HPDE6-E6E7 (cell line): ENCODE data around the gene TMEM63B.
"Not testable (repeated sequence)": the region's sequence is repeated elsewhere in the genome, so short reads cannot be mapped to it uniquely, and the experiment has no call there.

Source experiments
- DNase-seq: peaks from one replicate; pipeline ENCODE4 v3.0.0; 2011; ENCODE audit warnings: missing footprints; ENCODE audit errors: extremely low spot score

Gene TMEM63B

DNA sequence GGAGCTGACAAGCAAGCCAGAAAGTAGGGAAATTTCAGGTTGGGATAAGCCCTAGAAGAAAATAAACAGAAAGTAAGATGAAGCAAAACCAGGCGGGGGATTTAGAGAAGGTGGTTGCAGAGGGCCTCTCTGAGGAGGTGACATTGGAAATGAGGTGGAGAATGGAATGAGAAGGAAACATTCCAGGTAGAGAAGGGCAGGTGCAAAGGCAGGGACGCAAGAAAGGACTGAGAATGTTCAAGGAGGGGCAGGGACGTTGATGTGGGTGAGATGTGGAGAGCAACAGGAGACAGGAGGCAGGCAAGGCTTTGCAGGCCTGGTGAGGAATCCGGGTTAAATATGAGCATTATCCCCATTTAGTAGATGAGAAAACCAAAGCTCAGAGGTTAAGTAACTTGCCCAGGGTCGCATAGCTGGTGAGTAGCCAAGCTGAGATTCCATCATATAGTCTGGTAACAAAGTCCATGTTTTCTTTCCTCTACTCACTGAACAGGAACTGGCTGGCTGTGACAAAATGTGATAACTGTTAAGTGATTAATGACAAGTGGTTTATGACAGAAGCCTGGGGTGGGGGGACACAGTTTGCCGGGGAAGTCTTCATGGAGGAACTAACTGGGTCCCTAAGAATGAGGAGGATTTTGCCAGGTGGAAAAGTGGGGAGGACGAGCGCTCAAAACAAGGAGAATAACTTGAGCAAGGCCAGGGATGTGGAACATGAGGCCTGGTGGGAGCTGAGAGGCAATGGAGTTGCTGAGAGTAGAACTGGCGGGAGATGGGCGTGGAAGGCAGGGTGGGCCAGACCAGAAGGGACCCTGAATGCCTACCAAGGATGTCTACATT, 32.7 kb upstream of the TMEM63B start:
- DNase-seq: no peak

DNA sequence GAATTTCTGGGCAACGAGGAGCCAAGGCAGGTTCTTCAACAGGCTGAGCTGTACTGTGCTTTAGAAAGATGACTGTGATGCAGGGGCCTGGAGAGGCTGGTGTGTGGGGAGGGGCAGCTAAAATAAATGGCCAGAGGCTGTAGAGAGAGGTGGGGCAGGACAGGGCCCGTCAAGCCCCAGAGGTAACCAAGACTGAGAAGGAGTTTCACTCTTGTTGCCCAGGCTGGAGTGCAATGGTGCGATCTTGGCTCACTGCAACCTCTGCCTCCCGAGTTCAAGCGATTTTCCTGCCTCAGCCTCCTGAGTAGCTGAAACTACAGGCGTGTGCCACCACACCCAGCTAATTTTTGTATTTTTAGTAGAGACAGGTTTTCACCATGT, 32.1 kb upstream of the TMEM63B start:
- DNase-seq: not testable (repeated sequence)

DNA sequence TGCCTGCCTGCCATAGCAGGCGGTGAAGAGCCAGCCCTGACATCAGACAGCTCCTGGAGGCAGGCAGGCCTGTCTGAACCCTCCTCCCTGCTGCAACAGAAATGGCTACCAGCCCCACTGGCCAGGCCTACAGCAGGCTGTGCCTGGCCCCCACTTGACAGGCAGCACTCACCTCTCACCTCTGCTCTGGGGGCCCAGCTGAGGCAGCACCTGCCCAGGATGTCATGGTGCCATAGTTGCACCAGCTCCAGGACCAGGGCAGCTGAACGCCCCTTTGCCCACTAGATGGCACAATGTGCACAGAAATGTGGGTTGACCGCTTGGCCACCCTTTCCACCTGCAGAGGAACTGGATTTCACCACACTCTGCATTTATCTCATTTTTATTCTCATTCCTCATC, 30.7 kb upstream of the TMEM63B start:
- peak; percentile 87 for DNase-seq

DNA sequence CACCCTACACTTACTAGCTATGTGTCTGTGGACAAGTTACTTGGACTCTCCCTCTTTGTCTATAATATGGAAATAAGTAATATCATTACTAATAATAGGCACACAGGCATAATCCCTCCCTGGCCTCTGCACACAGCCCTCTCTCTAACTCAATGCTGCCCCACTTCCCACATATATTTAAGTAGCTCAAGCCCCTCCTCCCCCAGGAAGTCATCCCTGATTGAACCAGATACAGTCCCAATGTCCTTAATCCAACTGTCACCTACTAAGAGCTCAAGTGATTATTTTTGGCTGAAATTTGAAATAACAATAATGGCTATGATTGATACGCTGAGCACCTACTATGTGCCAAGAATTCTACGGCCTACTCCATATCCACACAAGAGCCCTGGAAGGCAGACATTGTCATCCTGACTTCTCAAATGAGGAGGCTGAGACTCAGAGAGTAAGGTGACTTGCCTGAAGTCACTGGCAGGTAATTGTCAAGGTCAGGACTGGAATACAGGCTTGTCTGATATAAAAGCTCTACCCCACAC, 29.5 kb upstream of the TMEM63B start:
- DNase-seq: no peak

DNA sequence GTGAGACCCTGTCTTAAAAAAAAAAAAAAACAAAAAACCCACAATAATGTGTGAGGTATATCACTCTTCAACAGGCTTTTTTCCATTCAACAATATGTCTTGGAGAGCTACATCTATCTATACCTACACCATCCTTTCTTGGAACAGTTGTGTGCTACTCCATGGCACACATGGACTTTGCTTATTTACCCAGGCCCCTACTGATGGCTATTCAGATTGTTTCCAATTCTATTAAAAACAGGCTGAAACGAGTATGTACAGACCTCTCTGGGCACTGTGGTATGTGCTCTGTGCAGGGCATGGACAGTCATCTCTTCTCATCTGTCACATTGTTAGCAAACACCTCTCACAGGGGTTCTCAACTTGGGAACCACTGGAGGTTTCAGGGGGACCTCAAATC, 28.2 kb upstream of the TMEM63B start:
- no peak for DNase-seq

DNA sequence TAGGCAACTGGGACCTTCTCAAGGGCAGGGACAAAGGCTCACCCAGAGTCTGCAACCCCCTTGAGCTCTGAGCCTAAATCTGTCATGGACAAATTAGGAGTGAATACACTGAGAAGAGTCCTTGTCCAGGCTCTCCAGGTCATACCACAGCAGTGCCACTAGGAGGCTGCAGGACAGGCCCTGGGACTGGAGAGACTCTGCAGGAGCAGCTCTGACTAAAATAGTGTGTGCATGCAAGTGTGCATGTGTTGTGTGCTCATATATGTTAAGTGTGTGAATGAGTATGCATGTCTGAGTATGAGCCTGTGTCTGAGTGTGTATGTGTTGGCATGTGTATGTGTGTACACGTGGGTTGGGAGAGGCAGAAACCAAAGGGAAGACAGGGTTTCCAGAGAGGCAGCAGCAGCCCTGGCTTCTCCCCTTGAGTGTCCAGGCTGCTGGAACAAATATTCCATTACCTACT, 27.2 kb upstream of the TMEM63B start:
- no peak for DNase-seq

DNA sequence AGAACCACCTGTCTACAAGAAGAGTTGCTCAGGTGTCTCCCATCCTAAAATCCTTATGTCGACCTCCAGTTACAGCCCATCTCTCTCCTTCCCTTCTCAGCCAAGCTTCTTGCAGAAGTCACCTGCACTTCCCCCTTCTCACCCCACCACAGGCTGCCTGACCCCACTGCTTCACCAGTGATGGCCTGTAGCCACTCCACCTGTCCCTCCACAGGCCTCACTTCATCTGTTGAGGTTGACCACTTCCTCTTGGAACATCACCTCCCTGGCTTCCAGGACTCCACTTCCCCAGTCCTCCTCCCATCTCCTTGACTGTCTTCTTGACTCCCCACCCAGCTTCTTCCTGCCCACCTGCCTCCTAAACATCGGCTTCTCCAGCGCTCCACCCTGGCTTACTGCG, 25.5 kb upstream of the TMEM63B start:
- no peak for DNase-seq

DNA sequence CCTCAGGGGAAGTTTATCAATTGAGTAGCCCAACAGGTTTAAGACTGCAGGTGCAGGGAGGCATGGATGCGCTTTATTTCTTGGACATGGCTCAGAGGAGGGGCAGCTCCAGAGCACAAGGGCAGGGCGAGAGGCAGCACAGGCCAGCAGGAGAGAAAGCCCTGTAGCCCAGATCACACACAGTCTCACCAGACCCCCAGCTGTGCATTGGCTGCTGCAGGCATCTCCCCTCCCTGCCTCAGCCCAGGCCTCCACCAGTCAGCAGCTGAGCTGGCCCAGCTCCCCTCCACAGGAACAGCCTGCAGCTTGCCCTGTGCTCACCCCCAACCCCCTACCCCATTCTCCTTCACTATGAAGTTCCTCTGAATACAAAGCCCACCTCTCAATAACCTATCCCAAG, 24.8 kb upstream of the TMEM63B start:
- DNase-seq: no peak

DNA sequence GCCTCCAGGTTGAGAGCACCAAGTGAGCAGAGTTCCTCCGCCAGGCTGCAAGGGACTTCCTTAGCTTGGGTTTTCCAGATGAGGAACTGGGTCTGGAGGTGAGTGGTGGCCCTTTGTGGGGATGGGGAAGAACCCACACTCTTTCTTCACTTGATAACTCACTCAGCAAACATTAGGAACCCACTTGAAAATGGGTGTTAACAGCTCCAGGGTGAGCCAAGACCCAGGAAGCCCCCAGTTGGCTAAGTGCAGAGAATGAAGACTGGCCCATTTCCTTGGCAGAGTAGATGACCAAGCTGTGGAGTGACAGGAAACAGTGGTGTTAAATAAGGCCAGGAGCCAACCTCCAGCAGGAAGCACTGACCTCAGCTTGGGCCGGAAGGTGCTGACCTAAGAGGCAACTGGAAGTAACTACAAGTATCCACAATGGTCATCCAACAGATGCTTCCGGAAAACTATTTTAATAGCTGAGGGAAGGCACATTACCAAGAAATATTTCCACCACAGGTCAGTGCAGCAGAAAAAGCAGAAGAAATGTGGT, 22.8 kb upstream of the TMEM63B start:
- DNase-seq: no peak

DNA sequence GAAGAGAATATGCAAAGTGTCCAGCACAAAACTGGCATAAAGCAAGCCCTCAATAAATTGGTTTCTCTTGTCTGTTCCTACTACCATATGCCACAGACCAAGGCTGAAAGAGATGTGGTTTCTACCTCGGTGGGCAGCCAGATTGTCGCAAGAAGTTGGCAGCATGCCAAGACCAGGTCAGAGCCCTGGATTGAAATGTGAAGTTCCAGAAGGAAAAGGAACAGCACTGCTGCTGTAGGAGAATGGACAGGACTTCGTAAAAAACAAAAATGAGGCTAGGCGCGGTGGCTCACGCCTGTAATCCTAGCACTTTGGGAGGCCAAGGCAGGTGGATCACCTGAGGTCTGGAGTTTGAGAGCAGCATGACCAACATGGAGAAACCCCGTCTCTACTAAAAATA, 22.2 kb upstream of the TMEM63B start:
- no peak for DNase-seq

DNA sequence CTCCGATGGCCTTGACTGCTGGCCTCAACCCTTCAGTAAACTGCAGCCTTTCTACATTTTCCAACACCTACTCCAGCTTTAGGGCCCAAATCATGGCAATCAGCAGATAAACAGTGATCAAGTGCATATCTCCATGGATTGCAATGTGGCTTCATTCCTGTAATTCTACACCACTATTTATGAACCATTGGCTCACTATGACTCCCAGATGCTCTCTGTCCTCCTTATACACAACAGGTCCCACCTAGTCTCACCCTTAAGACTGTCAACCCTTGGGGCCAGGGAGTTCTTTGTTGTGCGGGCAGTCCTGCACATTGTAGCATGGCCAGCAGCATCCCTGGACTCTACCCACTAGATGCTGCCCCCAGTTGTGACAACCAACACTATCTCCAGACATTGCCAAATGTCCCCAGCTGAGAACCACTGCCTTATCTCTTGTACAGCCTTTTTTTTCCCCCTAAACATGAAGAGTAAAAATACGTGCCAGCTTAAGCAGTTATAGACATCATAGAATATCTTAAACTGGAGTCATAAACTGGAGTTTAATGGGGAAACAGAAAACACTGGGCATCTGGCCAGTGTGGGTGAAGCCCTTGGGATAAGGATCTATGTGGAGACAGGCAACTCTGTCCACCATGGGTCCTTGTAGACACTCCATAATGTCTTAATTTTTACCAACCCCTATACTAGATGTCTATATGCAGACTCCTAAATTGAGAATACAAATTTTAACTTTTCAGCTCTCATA, 21.2 kb upstream of the TMEM63B start:
- no peak for DNase-seq

DNA sequence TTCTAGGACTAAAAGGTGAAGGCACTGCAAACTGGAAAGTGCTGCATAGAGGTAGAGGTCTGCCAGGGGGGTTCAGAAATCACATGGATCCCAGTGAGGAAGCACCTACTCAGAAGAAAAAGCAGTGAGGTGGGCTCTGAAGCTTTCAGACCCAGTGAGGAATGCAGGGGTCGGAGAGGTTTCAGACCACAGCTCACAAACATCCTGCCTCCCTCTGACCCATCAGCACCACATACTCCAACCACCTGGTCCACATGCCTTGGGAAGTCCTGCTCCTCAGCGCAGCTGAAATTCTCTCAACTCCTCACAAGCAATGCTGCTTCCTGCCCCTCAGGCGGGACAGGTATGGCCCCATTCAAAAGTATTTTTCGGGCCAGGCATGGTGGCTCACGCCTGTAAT, 20.3 kb upstream of the TMEM63B start:
- no peak for DNase-seq

DNA sequence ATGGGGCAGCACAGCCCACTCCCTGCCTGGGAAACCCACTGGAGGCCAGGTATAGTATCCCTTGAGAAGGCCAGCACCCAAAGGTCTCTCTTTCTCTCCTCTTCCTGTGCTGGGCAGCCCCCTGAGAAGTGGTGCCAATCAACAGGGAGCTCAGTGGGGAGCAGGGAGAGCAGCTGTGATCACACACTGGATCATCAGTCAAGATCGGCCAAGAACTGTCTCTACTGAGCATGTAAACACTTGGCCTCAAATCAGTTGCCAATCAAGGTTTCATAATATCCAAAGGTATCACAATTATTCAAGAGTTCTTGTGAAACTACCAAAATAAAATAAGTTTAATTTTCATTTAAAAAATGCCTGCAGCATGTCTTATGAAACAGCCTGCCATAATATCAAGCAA, 18.9 kb upstream of the TMEM63B start:
- no peak for DNase-seq

DNA sequence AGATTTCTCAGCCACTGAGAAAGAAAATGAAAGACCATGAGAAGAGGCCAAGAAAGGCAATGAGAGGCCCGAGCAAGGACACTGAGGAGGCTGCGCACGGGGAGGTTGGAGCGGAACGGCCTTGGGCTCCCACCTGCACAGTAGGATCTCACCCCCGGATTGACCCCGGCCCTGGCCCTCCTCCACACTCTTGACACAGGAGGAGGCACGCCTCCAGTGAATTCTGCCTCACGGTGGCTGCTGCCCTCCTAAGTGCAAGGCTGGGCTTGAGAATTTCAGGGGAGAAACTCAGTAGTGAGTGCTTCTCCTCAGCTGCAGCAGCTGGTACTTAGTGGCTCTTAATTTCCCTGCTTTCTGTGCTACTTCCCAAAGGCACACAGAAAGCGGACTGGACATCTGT, 18.1 kb upstream of the TMEM63B start:
- DNase-seq: no peak

DNA sequence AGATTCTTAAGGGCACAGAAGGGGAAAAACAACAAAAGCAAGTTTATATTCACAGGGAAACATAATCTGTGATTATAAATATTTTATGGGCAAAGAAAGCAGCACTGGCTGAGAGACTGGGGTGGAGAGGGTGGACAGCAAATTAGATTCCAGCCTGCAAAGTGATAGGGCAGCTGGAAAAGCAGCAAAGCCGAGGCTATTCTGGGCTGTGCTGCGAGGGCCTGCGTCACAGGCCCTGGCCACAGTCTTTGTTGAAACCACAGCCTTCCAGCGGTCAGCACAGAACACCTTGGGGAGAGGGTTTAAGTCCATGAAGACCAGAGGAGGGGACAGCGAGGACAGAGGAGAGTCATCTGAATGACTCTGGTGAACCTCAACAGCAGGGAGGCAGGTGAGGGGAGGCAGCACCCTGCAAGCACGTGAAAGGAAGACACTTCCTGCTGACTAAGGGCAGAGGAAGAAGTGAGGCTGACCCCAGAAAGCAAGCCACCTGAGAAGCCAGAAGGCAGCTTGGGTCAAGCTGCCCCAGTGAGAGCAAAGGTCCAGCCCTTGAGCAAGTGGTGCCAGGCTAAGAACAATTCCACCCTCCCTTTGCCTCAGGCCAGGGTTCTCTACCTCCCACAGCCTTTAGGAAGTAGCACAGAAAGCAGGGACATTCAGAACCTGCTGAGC, 17.2 kb upstream of the TMEM63B start:
- DNase-seq: no peak

DNA sequence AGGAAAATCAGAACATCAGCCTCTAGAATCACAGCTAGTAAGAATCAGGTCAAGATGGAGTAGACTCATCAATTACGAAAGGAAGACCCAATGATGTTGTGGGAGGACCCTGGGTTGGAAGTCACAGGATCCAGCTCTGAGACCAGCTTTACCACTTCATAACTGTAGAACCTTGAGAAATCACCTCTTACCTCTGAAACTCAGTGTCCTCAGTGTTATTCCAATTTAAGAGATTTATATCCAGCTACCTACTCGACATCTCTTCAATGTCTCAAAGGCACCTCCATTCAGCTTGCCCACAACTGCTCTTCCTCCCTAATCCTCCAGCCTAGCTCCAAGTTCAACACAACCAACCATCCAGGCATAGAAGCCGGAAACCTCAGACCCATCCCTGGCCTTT, 16.4 kb upstream of the TMEM63B start:
- DNase-seq: no peak

DNA sequence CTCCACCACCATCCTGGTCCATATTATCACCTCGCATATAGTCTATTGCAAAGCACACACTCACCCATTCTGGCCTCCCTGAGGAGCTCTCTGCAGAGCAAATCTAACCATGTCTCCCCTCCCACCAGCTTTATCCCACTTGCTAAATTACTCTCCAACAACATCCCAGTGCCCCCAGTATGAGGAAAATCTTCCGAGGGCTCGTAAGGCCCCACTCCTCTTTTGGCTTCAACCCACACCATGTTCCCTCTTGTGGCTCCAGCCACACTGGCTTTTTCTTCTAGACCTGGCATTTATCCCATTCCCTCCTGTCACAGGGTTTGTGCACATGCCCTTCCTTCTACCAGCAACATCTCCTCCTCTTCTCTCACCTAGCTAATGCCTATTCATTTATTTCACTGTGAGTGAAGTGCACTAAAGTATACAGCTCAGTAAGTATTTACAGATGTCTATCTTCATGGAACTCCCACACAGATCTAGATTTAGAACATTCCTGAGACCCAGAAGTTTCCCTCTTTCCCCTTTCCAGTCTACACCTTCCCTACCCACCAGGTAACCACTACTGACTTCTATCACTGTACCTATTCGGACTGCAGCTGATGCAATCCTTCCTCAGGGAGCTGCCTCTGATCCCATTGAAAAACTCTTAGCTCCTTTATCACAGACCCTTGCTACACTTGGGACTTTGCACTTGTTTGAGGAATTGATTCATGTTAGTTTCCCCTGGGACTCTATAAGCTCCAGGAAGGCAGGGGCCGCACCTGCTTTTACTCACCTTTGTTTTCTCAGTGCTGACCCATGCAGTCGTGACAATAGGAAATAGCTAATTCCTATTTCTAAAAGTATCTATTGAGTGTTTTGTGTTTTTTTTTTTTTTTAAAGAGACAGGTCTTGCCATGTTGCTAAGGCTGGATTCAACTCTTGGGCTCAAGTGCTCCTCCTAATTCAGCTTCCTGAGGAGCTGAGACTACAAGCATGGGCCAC, 15.6 kb upstream of the TMEM63B start:
- no peak for DNase-seq

DNA sequence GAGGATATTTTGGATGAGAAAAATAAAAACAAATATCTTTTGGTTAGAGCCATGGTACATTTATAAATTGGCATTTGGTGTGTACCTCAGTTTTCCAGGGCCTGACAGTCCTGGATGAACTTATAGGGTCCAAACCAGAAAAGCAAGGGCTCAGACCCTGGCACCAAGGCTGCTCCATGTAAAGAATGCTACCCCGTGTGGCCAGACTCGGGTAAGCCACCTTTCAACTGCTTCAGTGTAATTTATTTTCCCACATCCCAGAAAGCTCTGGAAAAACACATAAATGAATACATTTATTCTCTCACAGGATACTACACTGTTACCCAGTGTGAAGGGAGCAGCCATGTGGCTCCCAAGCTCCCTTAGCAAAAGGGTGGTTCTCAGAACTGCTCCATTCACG, 13.9 kb upstream of the TMEM63B start:
- DNase-seq: no peak

DNA sequence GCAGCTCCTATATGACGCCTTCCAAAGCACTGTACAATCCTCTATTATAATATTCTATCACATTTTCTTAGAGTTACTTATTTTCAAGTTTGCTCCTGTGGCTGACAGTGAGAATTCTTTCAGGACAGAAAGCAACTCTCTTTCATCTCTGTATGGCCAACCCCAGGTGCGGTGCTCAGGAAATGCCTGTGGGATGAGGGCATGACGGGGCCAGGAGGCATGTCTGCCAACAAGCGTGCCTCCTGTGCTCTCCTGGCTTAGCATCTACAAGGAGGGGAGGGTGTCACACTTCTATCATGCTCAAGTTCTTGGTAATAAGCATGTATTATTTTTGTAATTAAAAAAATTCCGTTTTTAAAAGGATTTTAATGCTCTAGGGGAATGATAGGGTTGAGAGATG, 11.5 kb upstream of the TMEM63B start:
- DNase-seq: peak; percentile 76

DNA sequence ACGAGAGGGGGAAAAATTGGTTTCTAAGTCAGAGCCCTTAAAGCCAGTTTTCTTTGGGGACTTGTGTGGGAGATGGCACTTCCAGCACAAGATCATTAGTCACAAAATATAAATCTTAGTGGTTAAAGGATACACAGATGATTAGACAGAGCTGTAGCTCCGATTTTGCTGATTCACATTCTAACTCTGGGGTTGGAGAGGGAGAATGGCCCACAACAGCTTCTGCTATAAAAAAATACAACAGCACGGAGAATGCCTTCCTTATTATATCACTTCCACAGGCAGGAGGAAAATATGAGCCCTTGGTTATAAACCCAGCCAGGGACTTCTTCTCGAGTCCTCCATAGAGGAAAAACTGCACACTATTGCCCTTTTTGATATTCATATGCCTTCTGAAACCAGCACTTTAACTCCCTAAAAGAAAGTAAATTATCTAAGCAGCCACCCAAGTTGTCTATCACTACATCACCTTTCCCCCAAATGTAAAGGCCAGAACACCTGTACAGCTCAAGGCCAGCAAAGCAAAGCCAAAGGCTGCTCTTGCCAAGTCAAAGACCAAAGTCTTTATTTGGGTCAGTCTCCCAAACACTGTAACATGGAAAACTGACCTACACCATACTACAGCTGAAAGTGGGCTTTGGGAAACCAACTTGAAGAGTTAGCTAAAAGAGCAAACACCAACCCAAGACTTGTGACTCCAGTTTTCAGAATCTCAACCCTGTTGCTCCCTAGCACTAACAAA, 10.5 kb upstream of the TMEM63B start:
- DNase-seq: no peak
